HCT116 (cell line): ENCODE data around the gene SLC34A1. TPM values are rescaled to one million over a fixed set of nuclear protein-coding genes. Genes with fewer than 3 reads are reported as not detected.

Experiments
- ATAC-seq: fragments of 200-7000 bp; cut with Tn5 transposase; 2 replicates; pipeline ENCODE4 v1.9.1; 2020; ENCODE audit warnings: mild to moderate bottlenecking, moderate library complexity
- BruUV-seq: library from RNA; stranded (reverse); fragments of 400-500 nt; replicated peaks from 2 replicates; lab custom pipeline; 2021; lab: Mats Ljungman, UMichigan
- CTCF ChIA-PET: fragments of 300-600 bp; sonication (Branson Sonifier 250); formaldehyde crosslinking; loops from one replicate; lab custom pipeline; 2021; ENCODE audit warnings: antibody characterized with exemption; lab: Charles Lee
- POLR2A ChIA-PET: fragments of 300-600, 350-600 bp; sonication (Branson Sonifier 250); formaldehyde crosslinking; loops from one replicate; lab custom pipeline; 2021; ENCODE audit warnings: antibody characterized with exemption; lab: Charles Lee
- RAD21 ChIA-PET, 2 experiments: fragments of 300-600 bp; sonication (Branson Sonifier 250); formaldehyde crosslinking; loops; one replicate each; lab custom pipeline; 2023; ENCODE audit warnings: low total read pairs in 2 of 2; ENCODE audit not compliant: uncharacterized antibody in 2 of 2, unreplicated experiment in 2 of 2, low non-redundant PET in 1 of 2; lab: Charles Lee
- DNase-seq: peaks from one replicate; pipeline ENCODE4 v3.0.0-alpha.2; 2010; ENCODE audit warnings: low read depth, low spot score
- H2AFZ ChIP-seq: fragments of 200-600 bp; shearing (Covaris generic), sonication (generic); 2 replicates; pipeline ENCODE4 v1.6.1; 2017; ENCODE audit warnings: low read depth, mixed run types, mixed read lengths, antibody characterized with exemption, low read length; ENCODE audit not compliant: poor library complexity, severe bottlenecking
- H3K27ac ChIP-seq: 2 replicates; pipeline ENCODE4 v1.5.1; 2012; ENCODE audit warnings: low read depth, low read length
- H3K27me3 ChIP-seq: fragments of 200-600 bp; sonication (generic); 2 replicates; pipeline ENCODE4 v1.6.1; 2016; ENCODE audit warnings: mixed run types, low read length, mixed read lengths; ENCODE audit not compliant: insufficient read depth
- H3K36me3 ChIP-seq, 2 experiments: fragments of 200-500 bp in 1 of 2; fragments of 200-600 bp in 1 of 2; sonication (Bioruptor generic) in 1 of 2; sonication (generic) in 1 of 2; 2 replicates each; pipeline versions ENCODE4 v1.5.1 to v1.6.1; 2014 to 2016; ENCODE audit warnings: low read length in 2 of 2, inconsistent platforms in 1 of 2, mixed read lengths in 1 of 2, mixed run types in 1 of 2; ENCODE audit not compliant: insufficient read depth in 2 of 2, control insufficient read depth in 1 of 2
- H3K4me1 ChIP-seq, 2 experiments: fragments of 200-600 bp in 1 of 2; sonication (generic) in 1 of 2; 2 replicates each; pipeline versions ENCODE4 v1.5.1 to v1.6.1; 2012 to 2017; ENCODE audit warnings: low read length in 2 of 2, inconsistent platforms in 1 of 2, mild to moderate bottlenecking in 1 of 2, mixed read lengths in 1 of 2, mixed run types in 1 of 2, moderate library complexity in 1 of 2; ENCODE audit not compliant: insufficient read depth in 2 of 2, control insufficient read depth in 1 of 2
- H3K4me2 ChIP-seq: fragments of 200-600 bp; sonication (generic); 2 replicates; pipeline ENCODE4 v1.6.1; 2017; ENCODE audit warnings: mixed run types, low read length, mixed read lengths
- H3K4me3 ChIP-seq, 2 experiments: fragments of 200-600 bp in 1 of 2; sonication (generic) in 1 of 2; replicated peaks in 1 of 2; 2 replicates each; pipeline ENCODE4 v1.5.1; 2011 to 2016; ENCODE audit warnings: low read length in 2 of 2, control low read depth in 1 of 2, low read depth in 1 of 2, mild to moderate bottlenecking in 1 of 2, mixed read lengths in 1 of 2, mixed run types in 1 of 2
- H3K79me2 ChIP-seq: fragments of 200-600 bp; sonication (generic); 2 replicates; pipeline ENCODE4 v1.6.1; 2017; ENCODE audit warnings: mild to moderate bottlenecking, mixed run types, low read length, moderate library complexity, mixed read lengths; ENCODE audit not compliant: insufficient read depth
- H3K9ac ChIP-seq: fragments of 200-600 bp; sonication (generic); 2 replicates; pipeline ENCODE4 v1.6.1; 2016; ENCODE audit warnings: low read length, mixed read lengths
- H3K9me2 ChIP-seq: fragments of 200-600 bp; sonication (generic), shearing (Covaris generic); 2 replicates; pipeline ENCODE4 v1.6.1; 2017; ENCODE audit warnings: mixed run types, mild to moderate bottlenecking, moderate library complexity; ENCODE audit not compliant: insufficient read depth
- H3K9me3 ChIP-seq, 2 experiments: fragments of 200-500 bp in 1 of 2; fragments of 200-600 bp in 1 of 2; sonication (Bioruptor generic) in 1 of 2; sonication (generic) in 1 of 2; 2 replicates each; pipeline ENCODE4 v1.6.1; 2014 to 2017; ENCODE audit warnings: low read length in 2 of 2, mixed read lengths in 2 of 2, inconsistent platforms in 1 of 2, low read depth in 1 of 2, mild to moderate bottlenecking in 1 of 2, mixed run types in 1 of 2, moderate library complexity in 1 of 2; ENCODE audit not compliant: control insufficient read depth in 1 of 2, insufficient read depth in 1 of 2
- H4K20me1 ChIP-seq: fragments of 200-600 bp; sonication (generic), shearing (Covaris generic); 2 replicates; pipeline ENCODE4 v1.6.1; 2017; ENCODE audit warnings: mixed run types, mild to moderate bottlenecking, moderate library complexity; ENCODE audit not compliant: insufficient read depth
- ATF3 ChIP-seq: IDR thresholded peaks from 2 replicates; pipeline ENCODE4 v1.6.1; 2012
- CEBPB ChIP-seq: IDR thresholded peaks from 2 replicates; pipeline ENCODE4 v1.6.1; 2012; ENCODE audit warnings: low read depth
- EGR1 ChIP-seq: IDR thresholded peaks from 2 replicates; pipeline ENCODE4 v1.6.1; 2012; ENCODE audit warnings: low read depth
- JUND ChIP-seq: IDR thresholded peaks from 2 replicates; pipeline ENCODE4 v1.6.1; 2012
- POLR2A ChIP-seq: IDR thresholded peaks from 2 replicates; pipeline ENCODE4 v1.7.0; 2011; ENCODE audit warnings: borderline replicate concordance; ENCODE audit not compliant: insufficient read depth, insufficient read length; ENCODE audit errors: extremely low read depth
- REST ChIP-seq: IDR thresholded peaks from 2 replicates; pipeline ENCODE4 v1.6.1; 2012; ENCODE audit warnings: low read depth
- TCF7L2 ChIP-seq: IDR thresholded peaks from 2 replicates; pipeline ENCODE4 v1.7.0; 2011; ENCODE audit warnings: borderline replicate concordance, inconsistent platforms; ENCODE audit not compliant: insufficient read depth, insufficient read length; ENCODE audit errors: extremely low read depth
- YY1 ChIP-seq: IDR thresholded peaks from 2 replicates; pipeline ENCODE4 v1.6.1; 2011; ENCODE audit warnings: low read length, low read depth, moderate library complexity, mild to moderate bottlenecking; ENCODE audit not compliant: insufficient replicate concordance; ENCODE audit errors: extremely low read depth
- ZBTB33 ChIP-seq: IDR thresholded peaks from 2 replicates; pipeline ENCODE4 v1.6.1; 2011; ENCODE audit warnings: mild to moderate bottlenecking, low read length, moderate library complexity; ENCODE audit not compliant: insufficient replicate concordance; ENCODE audit errors: extremely low read depth
- ZFX ChIP-seq: fragments of 450-650 bp; IDR thresholded peaks from 2 replicates; pipeline ENCODE4 v1.6.1; 2017
- intact Hi-C: fragments of 100-400 bp; cut with micrococcal nuclease; formaldehyde crosslinking; loops from 2 replicates; pipeline ENCODE4 v1.10.0; 2022
- total RNA-seq: library from RNA; stranded (reverse); gene quantifications from one replicate; pipeline ENCODE4 v1.2.1, GENCODE V29; 2021; ENCODE audit not compliant: unreplicated experiment

Gene SLC34A1
- total RNA-seq, 1 experiment from 2014 or later: not detected

- no peak for TF ChIP-seq REST
- TF ChIP-seq, all 23 proteins: peak for 0
Observed at GRCh38 chr5:177404641-177405179, 20.5 kb downstream of the SLC34A1 start (continued).

GRCh38 chr5:177405312-177405711 lies 21.1 kb downstream of the SLC34A1 start:
- no peak for TF ChIP-seq ZFX
- TF ChIP-seq POLR2A: no peak
- no peak for TF ChIP-seq ATF3
- no peak for TF ChIP-seq TCF7L2
- no peak for TF ChIP-seq EGR1
- TF ChIP-seq YY1: no peak
- TF ChIP-seq REST: no peak
- no peak for TF ChIP-seq JUND
- TF ChIP-seq CEBPB: no peak
- TF ChIP-seq ZBTB33: no peak
- POLR2A ChIA-PET: interaction anchor here (1.0 to 2.4 kb wide), 5 partner anchors 19 to 90 kb away, joined by 3 to 15 read pairs (median 4); partner anchors contain the start of gene GRK6
- ATAC-seq (no peak), DNase-seq (no peak)
- H4K20me1 ChIP-seq: no peaks in the 10 kb centered on the region
- H3K4me3 ChIP-seq: no peak overlapping the region
- RAD21 ChIA-PET: interaction anchor here in 1 of 2 experiments (1.5 kb wide), 1 partner anchor 40 kb away, joined by 5 read pairs; no protein-coding TSS in a partner anchor
- intact Hi-C loops: no loop called here
- no peaks in the 10 kb centered on the region for H3K9me2 ChIP-seq
- no peak overlapping the region for H2AFZ ChIP-seq
- no peak overlapping the region for H3K9ac ChIP-seq
- H3K79me2 ChIP-seq: no peaks in the 10 kb centered on the region
- H3K4me2 ChIP-seq: no peak overlapping the region
- BruUV-seq: no TSS peak
- peaks cover 15 to 37% of the 10 kb centered on the region in 2 experiments for H3K4me1 ChIP-seq
- H3K27ac ChIP-seq: peak overlapping the region; percentile 99; the same call in 1 of the 2 replicates
- no peaks in the 10 kb centered on the region for H3K27me3 ChIP-seq
- H3K9me3 ChIP-seq: no peaks in the 10 kb centered on the region
- CTCF ChIA-PET: interaction anchor here (1.5 to 5.3 kb wide), 5 partner anchors 16 to 49 kb away, joined by 5 to 85 read pairs (median 53); partner anchors contain the start of genes GRK6 and PRR7
- no peaks in the 10 kb centered on the region for H3K36me3 ChIP-seq
